Dermis lymphatic vessel endothelial cell (primary cell): ENCODE measurements around the gene PKP2. TPM values are rescaled to one million over a fixed set of nuclear protein-coding genes. Genes with fewer than 3 reads are reported as not detected.

Source experiments
- total RNA-seq: library from RNA; depleted of rRNA; stranded (reverse); fragments of >200 nt; gene quantifications from 2 replicates; pipeline ENCODE4 v1.2.1, GENCODE V29; 2014

The PKP2 gene
- total RNA-seq: 0.86 and 0.98 TPM in 2 replicates

GRCh38 chr12:32896432-32897280, at the start of gene PKP2:
TSS of gene PKP2 (minus strand) at chr12:32896777. CDS start at chr12:32896731, 46 bp downstream.

GRCh38 chr12:32755654-32756475, 140.7 kb downstream of the PKP2 start, which contains the start of gene YARS2:
TSS of gene YARS2 (minus strand) at chr12:32755897. CDS start at chr12:32755874, 23 bp downstream.

Other genes with a start within 250 kb of the PKP2 start
- 54.9 and 79.2 TPM in 2 replicates for gene DNM1L, start 217.5 kb downstream of the PKP2 start, total RNA-seq
- 24.3 and 31.3 TPM in 2 replicates for gene YARS2, start 140.9 kb downstream of the PKP2 start, total RNA-seq